ENCODE measurements around the gene ASCC3.

The ASCC3 gene

GRCh38 chr6:100693249-100693927 is 187.7 kb downstream of the ASCC3 start:
- TF ChIP-seq GATA2 (IDR thresholded peaks at IDR 0.05; ENCODE audit: low read depth, low read length), result no peak
- TF ChIP-seq GATA3 (IDR thresholded peaks at IDR 0.05; ENCODE audit: low read depth, low read length), result no peak

- TF ChIP-seq GATA2 (IDR thresholded peaks at IDR 0.05; ENCODE audit: low read depth, low read length) (no peak), GATA3 (IDR thresholded peaks at IDR 0.05; ENCODE audit: low read depth, low read length) (no peak)
Observed at GRCh38 chr6:100691972-100692371, 189.2 kb downstream of the ASCC3 start.

GRCh38 chr6:100686216-100686615 is 194.9 kb downstream of the ASCC3 start:
- no peak for TF ChIP-seq GATA3 (IDR thresholded peaks at IDR 0.05; ENCODE audit: low read depth, low read length)

GRCh38 chr6:100685747-100686146 is 195.4 kb downstream of the ASCC3 start:
- TF ChIP-seq GATA3 (IDR thresholded peaks at IDR 0.05; ENCODE audit: low read depth, low read length) (no peak), GATA2 (IDR thresholded peaks at IDR 0.05; ENCODE audit: low read depth, low read length) (no peak)

GRCh38 chr6:100680163-100680562 is 201.0 kb downstream of the ASCC3 start:
- TF ChIP-seq GATA2 (IDR thresholded peaks at IDR 0.05; ENCODE audit: low read depth, low read length), result no peak
- TF ChIP-seq GATA3 (IDR thresholded peaks at IDR 0.05; ENCODE audit: low read depth, low read length), result no peak

GRCh38 chr6:100678027-100678426 is 203.1 kb downstream of the ASCC3 start:
- no peak for TF ChIP-seq GATA3 (IDR thresholded peaks at IDR 0.05; ENCODE audit: low read depth, low read length)
- no peak for TF ChIP-seq GATA2 (IDR thresholded peaks at IDR 0.05; ENCODE audit: low read depth, low read length)

- no peak for TF ChIP-seq GATA2 (IDR thresholded peaks at IDR 0.05; ENCODE audit: low read depth, low read length)
Observed at GRCh38 chr6:100677240-100677639, 203.9 kb downstream of the ASCC3 start.

GRCh38 chr6:100673641-100674040 is 207.5 kb downstream of the ASCC3 start:
- no peak for TF ChIP-seq GATA3 (IDR thresholded peaks at IDR 0.05; ENCODE audit: low read depth, low read length)
- no peak for TF ChIP-seq GATA2 (IDR thresholded peaks at IDR 0.05; ENCODE audit: low read depth, low read length)

GRCh38 chr6:100671740-100672139 is 209.4 kb downstream of the ASCC3 start:
- no peak for TF ChIP-seq GATA3 (IDR thresholded peaks at IDR 0.05; ENCODE audit: low read depth, low read length)
- no peak for TF ChIP-seq GATA2 (IDR thresholded peaks at IDR 0.05; ENCODE audit: low read depth, low read length)

- TF ChIP-seq GATA2 (IDR thresholded peaks at IDR 0.05; ENCODE audit: low read depth, low read length) (no peak), GATA3 (IDR thresholded peaks at IDR 0.05; ENCODE audit: low read depth, low read length) (no peak)
Observed at GRCh38 chr6:100670056-100670455, 211.1 kb downstream of the ASCC3 start.

GRCh38 chr6:100665041-100665380 is 216.1 kb downstream of the ASCC3 start:
- no peak for TF ChIP-seq GATA3 (IDR thresholded peaks at IDR 0.05; ENCODE audit: low read depth, low read length)
- no peak for TF ChIP-seq GATA2 (IDR thresholded peaks at IDR 0.05; ENCODE audit: low read depth, low read length)

GRCh38 chr6:100664274-100665040 is 216.7 kb downstream of the ASCC3 start:
- TF ChIP-seq GATA2 (IDR thresholded peaks at IDR 0.05; ENCODE audit: low read depth, low read length) (no peak), GATA3 (IDR thresholded peaks at IDR 0.05; ENCODE audit: low read depth, low read length) (no peak)

- TF ChIP-seq GATA2 (IDR thresholded peaks at IDR 0.05; ENCODE audit: low read depth, low read length), result no peak
- no peak for TF ChIP-seq GATA3 (IDR thresholded peaks at IDR 0.05; ENCODE audit: low read depth, low read length)
Observed at GRCh38 chr6:100663219-100663863, 217.8 kb downstream of the ASCC3 start.

- TF ChIP-seq GATA2 (IDR thresholded peaks at IDR 0.05; ENCODE audit: low read depth, low read length), result no peak
- TF ChIP-seq GATA3 (IDR thresholded peaks at IDR 0.05; ENCODE audit: low read depth, low read length), result no peak
Observed at GRCh38 chr6:100662264-100662663, 218.9 kb downstream of the ASCC3 start.

- no peak for TF ChIP-seq GATA3 (IDR thresholded peaks at IDR 0.05; ENCODE audit: low read depth, low read length)
Observed at GRCh38 chr6:100658486-100658885, 222.6 kb downstream of the ASCC3 start.

Data from SH-SY5Y (cell line).